ENCODE data around the gene RNF168.
A peak's percentile ranks its signal among the peaks of the same experiment; 100 is the strongest.
"Not testable (repeated sequence)": the region's sequence is repeated elsewhere in the genome, so short reads cannot be mapped to it uniquely, and the experiment has no call there.

RNF168 gene

DNA sequence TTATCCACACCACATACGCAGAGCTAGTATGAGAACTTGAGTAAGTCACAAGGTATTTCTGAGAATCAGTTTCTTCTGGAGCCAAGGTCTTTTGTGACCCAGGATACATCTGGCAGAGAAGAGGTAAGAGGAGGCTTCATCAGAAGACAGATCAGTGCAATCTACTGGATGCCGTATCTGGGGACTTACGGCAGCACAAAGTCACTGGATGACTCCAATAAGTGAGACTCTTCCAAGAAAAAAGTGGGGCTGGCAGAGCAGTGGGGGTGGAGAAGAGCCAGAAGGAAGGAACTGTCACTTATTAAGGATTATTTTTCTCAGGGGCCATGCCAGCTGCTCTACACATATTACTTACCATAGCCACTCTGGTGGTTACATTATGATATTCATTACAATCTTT is 39.8 kb downstream of the RNF168 start:
- no peak for DNase-seq (ENCODE audit: low spot score)

DNA sequence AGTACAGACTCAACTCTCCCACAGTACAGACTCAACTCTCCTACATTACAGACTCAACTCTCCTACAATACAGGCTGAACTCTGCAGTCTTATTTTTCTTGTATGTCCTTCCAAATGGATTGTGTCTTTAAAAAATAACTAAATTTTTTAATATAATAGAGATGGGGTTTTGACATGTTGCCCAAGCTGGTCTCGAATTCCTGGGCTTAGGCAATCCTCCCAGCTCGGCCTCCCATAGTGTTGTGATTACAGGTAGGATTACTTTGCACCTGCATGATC is 40.2 kb downstream of the RNF168 start:
- no peak for DNase-seq (ENCODE audit: low spot score)

DNA sequence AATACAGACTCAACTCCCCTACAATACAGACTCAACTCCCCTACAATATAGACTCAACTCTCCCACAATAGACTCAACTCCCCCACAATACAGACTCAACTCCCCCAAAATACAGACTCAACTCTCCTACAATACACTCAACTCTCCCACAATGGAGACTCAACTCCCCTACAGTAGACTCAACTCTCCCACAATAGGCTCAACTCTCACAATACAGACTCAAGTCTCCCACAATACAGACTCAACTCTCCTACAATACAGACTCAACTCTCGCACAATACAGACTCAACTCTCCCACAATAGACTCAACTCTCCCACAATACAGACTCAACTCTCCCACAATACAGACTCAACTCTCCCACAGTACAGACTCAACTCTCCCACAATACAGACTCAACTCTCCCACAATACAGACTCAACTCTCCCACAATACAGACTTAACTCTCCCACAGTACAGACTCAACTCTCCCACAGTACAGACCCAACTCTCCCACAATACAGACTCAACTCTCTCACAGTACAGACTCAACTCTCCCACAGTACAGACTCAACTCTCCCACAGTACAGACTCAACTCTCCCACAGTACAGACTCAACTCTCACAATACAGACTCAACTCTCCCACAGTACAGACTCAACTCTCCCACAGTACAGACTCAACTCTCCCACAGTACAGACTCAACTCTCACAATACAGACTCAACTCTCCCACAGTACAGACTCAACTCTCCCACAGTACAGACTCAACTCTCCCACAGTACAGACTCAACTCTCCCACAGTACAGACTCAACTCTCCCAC is 40.7 kb downstream of the RNF168 start:
- DNase-seq (ENCODE audit: low spot score), result not testable (repeated sequence)

DNA sequence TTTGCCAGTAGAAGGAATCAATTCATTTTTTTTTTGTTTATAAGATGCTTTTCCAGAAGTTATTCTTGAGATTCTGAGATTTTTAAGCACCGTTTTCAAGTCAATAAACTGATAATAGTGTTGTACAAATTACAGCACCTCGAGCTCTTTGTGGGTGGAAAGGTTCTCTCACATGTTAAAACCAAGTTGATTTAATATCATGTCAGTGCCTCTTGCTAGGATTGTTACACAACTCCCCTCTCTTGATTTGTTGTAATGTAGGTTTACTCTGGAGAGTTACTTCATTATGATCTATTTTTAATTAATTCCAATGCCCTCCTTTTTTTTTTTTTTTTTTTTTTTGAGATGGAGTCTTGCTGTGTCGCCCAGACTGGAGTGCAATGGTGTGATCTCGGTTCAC is 45.5 kb downstream of the RNF168 start:
- DNase-seq (ENCODE audit: low spot score), result no peak

DNA sequence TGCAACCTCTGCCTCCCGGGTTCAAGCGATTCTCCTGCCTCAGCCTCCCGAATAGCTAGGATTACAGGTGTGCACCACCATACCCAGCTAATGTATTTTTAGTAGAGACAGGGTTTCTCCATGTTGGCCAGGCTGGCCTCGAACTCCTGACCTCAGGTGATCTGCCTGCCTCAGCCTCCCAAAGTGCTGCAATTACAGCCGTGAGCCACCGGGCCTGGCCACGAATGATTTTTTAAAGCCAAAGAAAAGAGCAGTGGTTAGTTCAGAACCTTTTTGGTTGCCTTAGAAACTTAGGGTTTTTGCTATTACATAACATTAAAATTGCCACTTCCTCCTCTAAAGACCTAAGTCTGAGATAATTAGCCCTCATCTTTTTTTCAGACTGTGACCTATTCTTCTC is 46.1 kb downstream of the RNF168 start:
- DNase-seq (ENCODE audit: low spot score), result not testable (repeated sequence)

DNA sequence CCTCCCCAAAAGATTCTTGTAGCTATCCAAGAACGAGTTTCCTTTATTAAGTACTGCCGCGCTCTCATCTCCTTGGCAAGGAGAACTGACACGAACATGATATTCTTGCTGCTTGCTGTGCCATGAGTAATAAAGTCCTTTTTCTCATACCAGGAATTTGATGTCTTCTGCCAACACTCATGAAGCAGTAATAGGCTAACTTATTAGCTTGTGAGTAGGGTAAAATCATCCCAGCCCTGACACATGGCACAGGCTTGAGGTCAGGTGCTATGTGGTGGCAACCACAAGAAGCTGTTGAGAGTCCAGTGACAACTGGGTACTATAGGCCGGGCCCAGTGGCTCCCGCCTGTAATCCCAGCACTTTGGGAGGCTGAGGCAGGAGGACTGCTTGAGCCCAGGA is 48.6 kb downstream of the RNF168 start:
- no peak for DNase-seq (ENCODE audit: low spot score)

DNA sequence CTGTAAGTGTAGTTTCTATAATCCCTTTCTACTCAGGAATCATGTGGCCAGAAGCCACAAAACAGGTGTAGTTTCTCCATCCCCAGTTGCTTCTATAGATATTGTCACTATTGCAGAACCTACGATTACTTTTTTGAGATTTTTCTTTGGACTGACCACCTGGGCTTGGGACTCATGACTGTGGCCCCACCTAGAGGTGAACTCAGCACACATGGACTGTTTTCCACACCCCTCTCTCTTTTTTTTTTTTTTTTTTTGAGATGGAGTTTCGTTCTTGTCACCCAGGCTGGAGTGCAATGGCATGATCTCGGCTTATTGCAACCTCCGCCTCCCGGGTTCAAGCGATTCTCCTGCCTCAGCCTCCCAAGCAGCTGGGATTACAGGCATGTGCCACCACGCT is 58.2 kb downstream of the RNF168 start:
- DNase-seq (ENCODE audit: low spot score), result peak; percentile 27

DNA sequence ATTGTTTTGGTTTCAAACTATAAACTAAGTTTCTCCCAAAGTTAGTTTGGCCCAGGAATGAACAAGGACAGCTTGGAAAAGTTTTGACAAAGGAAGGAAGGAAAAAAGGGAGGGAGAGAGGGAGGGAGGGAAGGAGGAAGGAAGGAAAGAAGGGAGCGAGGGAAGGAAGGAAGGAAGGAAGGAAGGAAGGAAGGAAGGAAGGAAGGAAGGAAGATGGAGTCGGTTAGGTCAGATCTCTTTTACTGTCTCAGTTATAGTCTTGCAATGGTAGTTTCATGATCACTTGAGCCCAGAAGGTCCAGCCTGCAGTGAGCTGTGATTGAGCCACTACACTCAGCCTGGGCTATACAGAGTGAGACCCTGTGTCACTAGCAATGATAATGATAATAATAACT is 59.1 kb downstream of the RNF168 start:
- no peak for DNase-seq (ENCODE audit: low spot score)

DNA sequence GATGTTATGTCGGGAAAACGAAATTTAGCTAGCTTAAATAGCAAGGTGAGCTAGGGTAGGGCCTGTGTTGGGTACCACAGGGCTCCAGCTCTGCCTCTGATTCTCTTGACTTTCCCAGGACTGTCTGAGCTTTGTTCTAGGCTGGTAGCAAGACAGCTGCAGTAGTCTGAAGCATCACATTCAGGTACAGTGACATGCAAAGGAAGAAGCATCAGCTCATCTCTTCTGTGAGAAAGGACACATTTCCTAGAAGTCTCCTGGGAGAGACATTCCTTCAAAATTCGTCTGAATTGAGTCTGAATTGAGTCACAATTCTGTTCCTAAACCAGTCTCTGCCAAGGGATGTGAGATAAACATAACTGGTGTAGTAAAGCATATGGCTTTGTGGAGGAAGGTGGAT is 62.9 kb downstream of the RNF168 start:
- no peak for DNase-seq (ENCODE audit: low spot score)

DNA sequence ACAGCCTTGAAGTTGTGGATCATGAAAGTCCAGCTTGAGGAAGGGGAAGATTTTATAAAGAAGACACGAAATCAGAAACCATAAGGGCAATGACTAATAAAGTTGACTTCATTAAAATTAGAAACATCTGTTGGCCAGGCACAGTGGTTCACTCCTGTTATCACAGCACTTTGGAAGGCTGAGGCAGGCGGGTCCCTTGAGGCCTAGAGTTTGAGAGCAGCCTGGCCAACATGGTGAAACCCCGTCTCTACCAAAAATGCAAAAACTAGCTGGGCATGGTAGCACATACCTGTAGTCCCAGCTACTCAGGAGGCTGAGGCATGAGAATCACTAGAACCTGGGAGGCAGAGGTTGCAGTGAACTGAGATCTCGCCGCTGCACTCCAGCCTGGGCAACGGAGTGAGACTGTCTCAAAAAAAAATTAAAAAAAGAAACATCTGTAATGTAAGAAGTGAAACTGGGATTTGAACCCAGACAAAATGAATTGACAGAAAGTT is 63.5 kb downstream of the RNF168 start:
- DNase-seq (ENCODE audit: low spot score), result no peak

DNA sequence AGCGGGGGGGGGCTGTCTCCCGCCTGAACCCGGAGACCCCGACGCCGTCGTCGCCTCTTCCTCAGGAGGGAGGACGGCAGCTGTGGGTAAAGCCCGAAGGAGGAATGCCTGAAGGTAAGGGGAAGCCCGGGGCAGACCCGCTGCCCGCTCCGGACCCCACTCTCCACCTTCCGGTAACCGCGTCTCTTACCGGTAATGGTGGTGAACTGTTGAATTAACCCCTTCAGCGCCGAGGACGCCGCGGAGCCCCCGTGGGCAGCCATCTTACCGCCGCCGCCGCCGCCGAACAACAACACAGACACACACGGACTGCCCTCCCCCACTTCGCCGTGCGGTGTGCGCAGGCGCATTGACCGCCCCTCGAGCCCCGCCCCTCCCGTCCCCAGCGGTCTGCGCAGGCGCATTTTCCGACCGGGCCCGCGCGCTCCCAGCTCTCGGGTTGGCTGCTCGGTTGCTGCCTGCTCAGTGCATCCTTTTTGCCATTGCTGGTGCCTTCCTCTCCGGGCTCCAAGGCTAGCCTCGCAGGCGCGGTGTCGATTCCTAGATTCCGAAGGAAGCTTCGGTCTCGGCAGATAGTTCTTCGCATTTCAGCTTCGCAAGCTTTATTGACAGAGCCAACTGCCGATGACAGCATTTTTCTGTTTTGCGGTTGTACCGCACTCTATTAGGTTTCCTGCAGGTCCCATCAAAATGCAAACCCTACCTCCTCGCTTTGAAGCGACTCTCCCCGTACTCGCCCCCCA is 71.3 kb downstream of the RNF168 start, which contains the start of gene UBXN7:
Gene UBXN7, minus strand, starts transcription at position 291 of the 743 bp plus-strand sequence. Its CDS starts 28 bp downstream, at position 263.
- DNase-seq (ENCODE audit: low spot score), result peak; percentile 92

DNA sequence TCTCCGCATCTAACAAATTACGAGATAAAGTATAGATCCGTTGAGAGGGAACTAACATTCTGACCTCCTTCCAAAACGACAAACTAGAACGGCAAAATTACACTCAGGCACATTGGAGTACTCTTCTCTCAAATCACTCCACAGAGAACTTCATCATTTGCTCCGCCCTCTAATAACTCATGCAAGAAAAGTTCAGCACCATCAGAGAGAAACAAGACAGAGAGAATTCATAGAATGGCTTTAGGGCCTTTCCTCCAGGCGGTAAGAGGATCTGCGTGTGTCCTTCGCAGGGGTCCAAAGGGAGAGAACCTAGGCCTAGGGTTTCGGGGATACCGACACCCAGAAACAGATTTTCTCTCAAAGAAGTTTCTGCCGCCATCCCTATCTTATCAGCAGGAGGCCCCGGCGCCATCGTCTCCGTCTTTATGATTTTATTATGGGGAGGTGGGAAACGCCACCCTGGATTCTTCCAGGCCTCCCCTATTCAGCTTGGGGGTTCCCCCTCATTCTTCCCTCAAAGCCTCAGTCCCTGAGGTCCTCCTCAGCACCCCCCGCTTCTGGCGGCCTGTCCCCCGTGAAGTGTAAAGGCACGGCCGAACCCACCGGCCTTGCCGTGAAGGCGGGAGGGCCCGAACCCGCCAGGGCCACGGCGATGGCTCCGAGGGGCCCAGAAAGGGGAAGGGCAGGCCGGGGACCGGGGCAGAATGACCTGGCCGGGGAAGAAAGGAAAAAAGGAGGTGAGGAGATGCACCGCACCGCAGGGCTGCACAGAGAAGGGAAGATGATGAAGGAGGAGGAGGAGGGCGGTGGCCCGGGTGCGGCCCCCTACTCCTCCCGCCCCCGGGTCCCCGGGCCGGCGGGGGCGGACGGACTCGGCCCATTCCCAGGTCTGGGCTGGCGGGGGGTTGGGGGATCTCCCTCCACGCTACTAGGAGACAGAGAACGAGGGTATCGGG is 72.1 kb downstream of the RNF168 start:
- DNase-seq (ENCODE audit: low spot score), result peak; percentile 71

DNA sequence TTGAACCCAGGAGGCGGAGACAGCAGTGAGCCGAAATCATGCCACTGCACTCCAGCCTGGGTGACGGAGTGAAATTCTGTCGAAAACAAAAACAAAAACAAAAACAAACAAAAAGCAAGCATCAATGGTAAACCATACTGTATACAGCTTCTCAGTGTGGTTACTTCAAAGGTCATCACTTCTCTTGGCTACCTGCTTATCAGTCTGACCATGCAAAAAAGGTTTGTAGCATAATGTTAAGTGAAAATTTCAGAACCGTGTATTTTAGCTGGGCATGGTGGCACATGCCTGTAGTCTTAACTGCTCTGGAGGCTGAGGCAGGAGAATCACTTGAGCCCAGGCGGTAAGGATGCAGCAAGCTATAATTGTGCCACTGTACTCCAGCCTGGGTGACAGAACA is 75.5 kb downstream of the RNF168 start:
- no peak for DNase-seq (ENCODE audit: low spot score)

DNA sequence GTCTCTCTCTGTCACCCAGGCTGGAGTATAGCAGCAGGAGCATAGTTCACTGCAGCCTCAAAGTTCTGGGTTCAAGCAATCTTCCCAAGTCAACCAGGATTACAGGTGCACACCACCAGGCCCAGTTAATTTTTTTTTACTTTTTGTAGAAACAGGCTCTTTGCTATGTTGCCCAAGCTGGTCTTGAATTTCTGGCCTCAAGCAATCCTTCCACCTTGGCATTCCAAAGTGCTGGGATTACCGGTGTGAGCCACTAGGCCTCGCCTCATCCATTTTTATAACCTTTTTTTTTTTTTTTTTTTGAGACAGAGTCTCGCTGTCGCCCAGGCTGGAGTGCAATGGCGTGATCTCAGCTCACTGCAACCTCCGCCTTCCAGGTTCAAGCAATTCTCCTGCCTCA is 79.1 kb downstream of the RNF168 start:
- DNase-seq (ENCODE audit: low spot score), result not testable (repeated sequence)

DNA sequence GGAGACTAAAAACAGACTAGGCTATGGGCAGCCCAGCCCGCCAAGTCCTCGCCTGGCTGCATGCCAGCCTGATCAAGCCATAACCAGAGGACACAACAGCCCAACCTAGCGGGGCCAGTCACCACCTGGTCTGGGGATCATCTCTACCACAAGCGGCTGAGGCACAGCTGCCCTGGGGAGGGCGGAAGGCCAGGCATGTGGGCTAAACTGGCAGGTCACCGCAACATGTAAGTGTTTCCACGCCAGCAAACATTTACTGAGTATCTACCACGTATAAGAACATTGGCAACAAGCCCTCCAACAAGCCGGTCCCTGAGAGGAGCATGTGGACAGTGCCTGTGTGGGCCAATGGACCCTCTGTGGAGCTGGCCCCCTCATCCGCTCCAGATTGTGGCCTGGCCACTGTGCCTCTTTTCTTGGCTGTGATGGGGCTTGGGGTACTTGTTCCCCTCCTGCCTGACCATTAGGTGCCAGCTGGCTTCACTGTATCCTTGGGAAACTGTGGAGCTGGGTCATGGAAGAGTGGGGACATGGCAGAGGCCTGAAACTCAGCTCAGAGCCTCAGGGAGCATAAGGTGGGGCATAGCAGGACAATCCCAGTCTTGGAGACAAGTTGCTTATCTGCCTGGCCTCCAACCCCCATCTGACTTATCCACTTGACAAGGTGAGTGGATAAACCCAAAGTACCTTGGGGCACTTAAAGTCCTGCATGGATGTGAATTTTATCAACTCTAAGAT is 80.4 kb downstream of the RNF168 start:
- DNase-seq (ENCODE audit: low spot score), result peak; percentile 43

DNA sequence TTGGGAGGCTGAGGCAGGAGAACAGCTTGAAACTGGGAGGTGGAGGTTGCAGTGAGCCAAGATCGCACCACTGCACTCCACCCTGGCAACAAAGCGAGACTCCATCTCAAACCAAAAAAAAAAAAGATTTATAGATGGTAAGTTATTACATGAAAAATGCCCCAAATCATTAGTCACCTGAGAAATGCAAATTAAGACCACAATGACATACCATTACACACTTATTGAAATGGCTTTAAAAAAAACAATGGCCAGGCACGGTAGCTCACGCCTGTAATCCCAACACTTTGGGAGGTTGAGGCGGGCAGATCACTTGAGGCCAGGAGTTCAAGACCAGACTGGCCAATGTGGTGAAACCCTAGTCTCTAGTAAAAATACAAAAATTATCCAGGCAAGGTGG is 81.9 kb downstream of the RNF168 start:
- DNase-seq (ENCODE audit: low spot score), result not testable (repeated sequence)

DNA sequence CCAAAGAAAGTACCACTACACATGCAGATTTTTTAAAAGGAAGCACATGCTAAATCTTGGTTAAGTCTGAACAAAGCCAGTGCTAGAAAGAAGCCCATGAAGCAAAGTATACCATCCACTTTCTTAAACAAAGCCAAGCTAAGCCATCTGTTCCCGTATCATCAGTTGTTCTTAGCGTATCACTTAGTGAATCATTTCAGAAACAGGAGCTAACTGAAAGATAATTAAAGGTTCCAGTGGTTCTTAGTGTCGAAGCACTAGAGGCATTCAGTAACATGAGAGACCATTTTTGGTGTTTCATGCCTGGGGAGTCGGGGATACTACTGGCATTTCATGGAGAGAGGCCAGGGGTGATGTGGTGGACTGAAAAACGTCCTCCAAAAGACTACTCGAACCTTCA is 84.2 kb downstream of the RNF168 start:
- DNase-seq (ENCODE audit: low spot score), result no peak
